ENCODE data around the gene BTBD17. TPM values are rescaled to one million over a fixed set of nuclear protein-coding genes. Genes with fewer than 3 reads are reported as not detected.

The BTBD17 gene
- total and polyA plus RNA-seq, 2 of the 8 experiments (the other 6 are each of a cell fraction or from before 2014, with no cell fraction given) = 7.0 to 14.8 TPM

DNA sequence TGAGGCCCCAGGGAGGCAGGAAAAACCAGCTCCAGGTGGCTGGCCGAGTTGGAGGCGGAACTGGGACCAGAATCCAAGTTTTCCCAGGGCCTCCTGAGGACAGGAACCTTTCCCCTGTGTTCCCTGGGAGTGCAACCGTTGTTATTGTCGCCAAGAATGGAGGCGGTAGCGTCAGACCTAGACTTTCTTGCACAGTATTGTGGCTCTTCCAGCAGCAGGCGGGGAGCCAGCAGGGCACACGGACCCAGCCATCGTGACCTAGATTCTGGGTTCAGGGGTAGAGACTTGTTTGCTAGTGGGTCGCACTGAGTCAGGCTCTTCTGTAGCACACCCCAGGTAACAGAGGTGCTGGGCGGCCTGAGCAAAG is 36.3 kb downstream of the BTBD17 start (continued):
- TF ChIP-seq, protein P1, sequence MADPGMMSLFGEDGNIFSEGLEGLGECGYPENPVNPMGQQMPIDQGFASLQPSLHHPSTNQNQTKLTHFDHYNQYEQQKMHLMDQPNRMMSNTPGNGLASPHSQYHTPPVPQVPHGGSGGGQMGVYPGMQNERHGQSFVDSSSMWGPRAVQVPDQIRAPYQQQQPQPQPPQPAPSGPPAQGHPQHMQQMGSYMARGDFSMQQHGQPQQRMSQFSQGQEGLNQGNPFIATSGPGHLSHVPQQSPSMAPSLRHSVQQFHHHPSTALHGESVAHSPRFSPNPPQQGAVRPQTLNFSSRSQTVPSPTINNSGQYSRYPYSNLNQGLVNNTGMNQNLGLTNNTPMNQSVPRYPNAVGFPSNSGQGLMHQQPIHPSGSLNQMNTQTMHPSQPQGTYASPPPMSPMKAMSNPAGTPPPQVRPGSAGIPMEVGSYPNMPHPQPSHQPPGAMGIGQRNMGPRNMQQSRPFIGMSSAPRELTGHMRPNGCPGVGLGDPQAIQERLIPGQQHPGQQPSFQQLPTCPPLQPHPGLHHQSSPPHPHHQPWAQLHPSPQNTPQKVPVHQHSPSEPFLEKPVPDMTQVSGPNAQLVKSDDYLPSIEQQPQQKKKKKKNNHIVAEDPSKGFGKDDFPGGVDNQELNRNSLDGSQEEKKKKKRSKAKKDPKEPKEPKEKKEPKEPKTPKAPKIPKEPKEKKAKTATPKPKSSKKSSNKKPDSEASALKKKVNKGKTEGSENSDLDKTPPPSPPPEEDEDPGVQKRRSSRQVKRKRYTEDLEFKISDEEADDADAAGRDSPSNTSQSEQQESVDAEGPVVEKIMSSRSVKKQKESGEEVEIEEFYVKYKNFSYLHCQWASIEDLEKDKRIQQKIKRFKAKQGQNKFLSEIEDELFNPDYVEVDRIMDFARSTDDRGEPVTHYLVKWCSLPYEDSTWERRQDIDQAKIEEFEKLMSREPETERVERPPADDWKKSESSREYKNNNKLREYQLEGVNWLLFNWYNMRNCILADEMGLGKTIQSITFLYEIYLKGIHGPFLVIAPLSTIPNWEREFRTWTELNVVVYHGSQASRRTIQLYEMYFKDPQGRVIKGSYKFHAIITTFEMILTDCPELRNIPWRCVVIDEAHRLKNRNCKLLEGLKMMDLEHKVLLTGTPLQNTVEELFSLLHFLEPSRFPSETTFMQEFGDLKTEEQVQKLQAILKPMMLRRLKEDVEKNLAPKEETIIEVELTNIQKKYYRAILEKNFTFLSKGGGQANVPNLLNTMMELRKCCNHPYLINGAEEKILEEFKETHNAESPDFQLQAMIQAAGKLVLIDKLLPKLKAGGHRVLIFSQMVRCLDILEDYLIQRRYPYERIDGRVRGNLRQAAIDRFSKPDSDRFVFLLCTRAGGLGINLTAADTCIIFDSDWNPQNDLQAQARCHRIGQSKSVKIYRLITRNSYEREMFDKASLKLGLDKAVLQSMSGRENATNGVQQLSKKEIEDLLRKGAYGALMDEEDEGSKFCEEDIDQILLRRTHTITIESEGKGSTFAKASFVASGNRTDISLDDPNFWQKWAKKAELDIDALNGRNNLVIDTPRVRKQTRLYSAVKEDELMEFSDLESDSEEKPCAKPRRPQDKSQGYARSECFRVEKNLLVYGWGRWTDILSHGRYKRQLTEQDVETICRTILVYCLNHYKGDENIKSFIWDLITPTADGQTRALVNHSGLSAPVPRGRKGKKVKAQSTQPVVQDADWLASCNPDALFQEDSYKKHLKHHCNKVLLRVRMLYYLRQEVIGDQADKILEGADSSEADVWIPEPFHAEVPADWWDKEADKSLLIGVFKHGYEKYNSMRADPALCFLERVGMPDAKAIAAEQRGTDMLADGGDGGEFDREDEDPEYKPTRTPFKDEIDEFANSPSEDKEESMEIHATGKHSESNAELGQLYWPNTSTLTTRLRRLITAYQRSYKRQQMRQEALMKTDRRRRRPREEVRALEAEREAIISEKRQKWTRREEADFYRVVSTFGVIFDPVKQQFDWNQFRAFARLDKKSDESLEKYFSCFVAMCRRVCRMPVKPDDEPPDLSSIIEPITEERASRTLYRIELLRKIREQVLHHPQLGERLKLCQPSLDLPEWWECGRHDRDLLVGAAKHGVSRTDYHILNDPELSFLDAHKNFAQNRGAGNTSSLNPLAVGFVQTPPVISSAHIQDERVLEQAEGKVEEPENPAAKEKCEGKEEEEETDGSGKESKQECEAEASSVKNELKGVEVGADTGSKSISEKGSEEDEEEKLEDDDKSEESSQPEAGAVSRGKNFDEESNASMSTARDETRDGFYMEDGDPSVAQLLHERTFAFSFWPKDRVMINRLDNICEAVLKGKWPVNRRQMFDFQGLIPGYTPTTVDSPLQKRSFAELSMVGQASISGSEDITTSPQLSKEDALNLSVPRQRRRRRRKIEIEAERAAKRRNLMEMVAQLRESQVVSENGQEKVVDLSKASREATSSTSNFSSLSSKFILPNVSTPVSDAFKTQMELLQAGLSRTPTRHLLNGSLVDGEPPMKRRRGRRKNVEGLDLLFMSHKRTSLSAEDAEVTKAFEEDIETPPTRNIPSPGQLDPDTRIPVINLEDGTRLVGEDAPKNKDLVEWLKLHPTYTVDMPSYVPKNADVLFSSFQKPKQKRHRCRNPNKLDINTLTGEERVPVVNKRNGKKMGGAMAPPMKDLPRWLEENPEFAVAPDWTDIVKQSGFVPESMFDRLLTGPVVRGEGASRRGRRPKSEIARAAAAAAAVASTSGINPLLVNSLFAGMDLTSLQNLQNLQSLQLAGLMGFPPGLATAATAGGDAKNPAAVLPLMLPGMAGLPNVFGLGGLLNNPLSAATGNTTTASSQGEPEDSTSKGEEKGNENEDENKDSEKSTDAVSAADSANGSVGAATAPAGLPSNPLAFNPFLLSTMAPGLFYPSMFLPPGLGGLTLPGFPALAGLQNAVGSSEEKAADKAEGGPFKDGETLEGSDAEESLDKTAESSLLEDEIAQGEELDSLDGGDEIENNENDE (IDR thresholded peaks at IDR 0.05; ENCODE audit: insufficient replicate concordance, low read length) = no peak
- no peak for TF ChIP-seq CREB1 (IDR thresholded peaks at IDR 0.05)
- TF ChIP-seq GTF2F1 (IDR thresholded peaks at IDR 0.05; ENCODE audit: borderline replicate concordance, low read depth, low read length) = no peak
- no peak for TF ChIP-seq HDAC2 (IDR thresholded peaks at IDR 0.05; ENCODE audit: borderline replicate concordance in 1 of 2, low read depth in 2 of 2, low read length in 2 of 2)
- TF ChIP-seq SIRT6 (IDR thresholded peaks at IDR 0.05; ENCODE audit: low read length) = no peak
- no peak for TF ChIP-seq SP2 (IDR thresholded peaks at IDR 0.05; ENCODE audit: low read length)
- TF ChIP-seq POLR2A (IDR thresholded peaks at IDR 0.05; ENCODE audit: control extremely low read depth in 1 of 2, low read depth in 2 of 2, low read length in 2 of 2) = no peak
- TF ChIP-seq TAF7 (optimal IDR thresholded peaks at IDR 0.05; ENCODE audit: borderline replicate concordance, low read depth, low read length) = no peak
- TF ChIP-seq CEBPB (IDR thresholded peaks at IDR 0.05; ENCODE audit: low read depth, low read length) = no peak
- TF ChIP-seq BCL11A (IDR thresholded peaks at IDR 0.05; ENCODE audit: low read depth in 2 of 2, low read length in 2 of 2) = no peak
- no peak for TF ChIP-seq JUN (IDR thresholded peaks at IDR 0.05; ENCODE audit: low read depth, low read length)
- no peak for TF ChIP-seq CHD2 (IDR thresholded peaks at IDR 0.05; ENCODE audit: low read length)
- no peak for TF ChIP-seq SIX5 (IDR thresholded peaks at IDR 0.05; ENCODE audit: low read depth, low read length)
- no peak for TF ChIP-seq NANOG (IDR thresholded peaks at IDR 0.05; ENCODE audit: insufficient read depth, low read depth, low read length, poor library complexity, severe bottlenecking)
